Adipocyte (in vitro differentiated cells): ENCODE data around the gene POLR2E.
A peak's percentile ranks its signal among the peaks of the same experiment; 100 is the strongest.

Experiments
- DNase-seq: peaks from one replicate; pipeline ENCODE4 v3.0.0-alpha.2; 2015; ENCODE audit warnings: low read depth
- H3K27me3 ChIP-seq: replicated peaks from 2 replicates; pipeline ENCODE4 v1.7.0; 2013; ENCODE audit warnings: mild to moderate bottlenecking, low read length, moderate library complexity; ENCODE audit not compliant: control insufficient read depth, insufficient read depth
- H3K36me3 ChIP-seq: 2 replicates; pipeline ENCODE4 v1.7.0; 2013; ENCODE audit warnings: low read length, mild to moderate bottlenecking, moderate library complexity; ENCODE audit not compliant: control insufficient read depth, insufficient read depth, severe bottlenecking
- H3K4me1 ChIP-seq: 2 replicates; pipeline ENCODE4 v1.7.0; 2013; ENCODE audit warnings: mild to moderate bottlenecking, low read length, moderate library complexity; ENCODE audit not compliant: control insufficient read depth, insufficient read depth
- H3K4me3 ChIP-seq: 2 replicates; pipeline ENCODE4 v1.7.0; 2013; ENCODE audit warnings: mild to moderate bottlenecking, low read length, moderate library complexity
- H3K9ac ChIP-seq: 2 replicates; pipeline ENCODE4 v1.7.0; 2013; ENCODE audit warnings: mild to moderate bottlenecking, low read length, moderate library complexity
- H3K9me3 ChIP-seq: 2 replicates; pipeline ENCODE4 v1.7.0; 2013; ENCODE audit warnings: mild to moderate bottlenecking, low read length, moderate library complexity; ENCODE audit not compliant: control insufficient read depth

POLR2E gene

GRCh38 chr19:1107661-1108261, 12.6 kb upstream of the POLR2E start:
- Histone ChIP-seq H3K4me3 (no peak overlapping the region), H3K27me3 (no peaks in the 10 kb centered on the region), H3K36me3 (peaks cover 40% of the 10 kb centered on the region), H3K9me3 (no peaks in the 10 kb centered on the region), H3K9ac (no peak overlapping the region), H3K4me1 (peaks cover 15% of the 10 kb centered on the region)
- peak; percentile 18 for DNase-seq

GRCh38 chr19:1106841-1107660, 11.9 kb upstream of the POLR2E start:
- H3K4me3 ChIP-seq: peak overlapping the region; percentile 92
- no peaks in the 10 kb centered on the region for H3K9me3 ChIP-seq
- DNase-seq: peak; percentile 35
- no peaks in the 10 kb centered on the region for H3K27me3 ChIP-seq
- H3K4me1 ChIP-seq: peaks cover 21% of the 10 kb centered on the region
- peak overlapping the region; percentile 97 for H3K9ac ChIP-seq
- peaks cover 35% of the 10 kb centered on the region for H3K36me3 ChIP-seq

- Histone ChIP-seq H3K36me3 (peaks cover 33% of the 10 kb centered on the region), H3K27me3 (no peaks in the 10 kb centered on the region), H3K4me3 (peak overlapping the region; percentile 92), H3K9me3 (no peaks in the 10 kb centered on the region), H3K9ac (peak overlapping the region; percentile 97), H3K4me1 (peaks cover 30% of the 10 kb centered on the region)
- DNase-seq: peak; percentile 12
Measured at GRCh38 chr19:1105873-1106840, 11.0 kb upstream of the POLR2E start.

- H3K27me3 ChIP-seq: no peaks in the 10 kb centered on the region
- H3K4me3 ChIP-seq: peak overlapping the region; percentile 92
- peaks cover 33% of the 10 kb centered on the region for H3K4me1 ChIP-seq
- no peaks in the 10 kb centered on the region for H3K9me3 ChIP-seq
- H3K36me3 ChIP-seq: peaks cover 27% of the 10 kb centered on the region
- peak; percentile 59 for DNase-seq
- H3K9ac ChIP-seq: peak overlapping the region; percentile 97
Measured at GRCh38 chr19:1105008-1105872, 10.1 kb upstream of the POLR2E start.

GRCh38 chr19:1104311-1105007, 9.3 kb upstream of the POLR2E start:
- Histone ChIP-seq H3K4me3 (peak overlapping the region; percentile 92), H3K4me1 (peaks cover 37% of the 10 kb centered on the region), H3K27me3 (no peaks in the 10 kb centered on the region), H3K9me3 (peaks cover 6% of the 10 kb centered on the region), H3K36me3 (peaks cover 23% of the 10 kb centered on the region), H3K9ac (peak overlapping the region; percentile 97)
- peak; percentile 85 for DNase-seq

GRCh38 chr19:1103708-1104310, 8.6 kb upstream of the POLR2E start, which contains the start of gene GPX4:
TSS of gene GPX4 (plus strand) at chr19:1103994. CDS start at chr19:1104044, 50 bp downstream.
- Histone ChIP-seq H3K9me3 (peaks cover 6% of the 10 kb centered on the region), H3K4me3 (peak within 1 kb of the TSS; percentile 92), H3K27me3 (no peaks in the 10 kb centered on the region), H3K36me3 (peaks cover 18% of the 10 kb centered on the region), H3K9ac (peak within 1 kb of the TSS; percentile 97), H3K4me1 (peaks cover 42% of the 10 kb centered on the region)
- peak; percentile 100 for DNase-seq

GRCh38 chr19:1103132-1103707, 8.0 kb upstream of the POLR2E start:
- H3K36me3 ChIP-seq: peaks cover 15% of the 10 kb centered on the region
- peaks cover 48% of the 10 kb centered on the region for H3K4me1 ChIP-seq
- no peaks in the 10 kb centered on the region for H3K27me3 ChIP-seq
- DNase-seq: peak; percentile 42
- H3K4me3 ChIP-seq: peak overlapping the region; percentile 66
- H3K9ac ChIP-seq: peak overlapping the region; percentile 87
- H3K9me3 ChIP-seq: peaks cover 6% of the 10 kb centered on the region

GRCh38 chr19:1102407-1103131, 7.4 kb upstream of the POLR2E start:
- Histone ChIP-seq H3K36me3 (peaks cover 15% of the 10 kb centered on the region), H3K4me1 (peaks cover 55% of the 10 kb centered on the region), H3K4me3 (peak overlapping the region; percentile 63), H3K9ac (peak overlapping the region; percentile 87), H3K9me3 (peaks cover 6% of the 10 kb centered on the region), H3K27me3 (no peaks in the 10 kb centered on the region)
- peak; percentile 97 for DNase-seq

- Histone ChIP-seq H3K27me3 (no peaks in the 10 kb centered on the region), H3K9ac (peak overlapping the region; percentile 87), H3K4me3 (peak overlapping the region; percentile 63), H3K9me3 (peaks cover 6% of the 10 kb centered on the region), H3K4me1 (peaks cover 55% of the 10 kb centered on the region), H3K36me3 (peaks cover 8% of the 10 kb centered on the region)
- DNase-seq: no peak
Measured at GRCh38 chr19:1101337-1101698, 6.1 kb upstream of the POLR2E start.
